ENCODE data around the gene ACAP3.

The ACAP3 gene

GRCh38 chr1:1285611-1286311, 22.0 kb downstream of the ACAP3 start:
- H3K4me1 ChIP-seq (ENCODE audit: control insufficient read depth, insufficient read depth, low read length), result no peaks in the 10 kb centered on the region
- H3K36me3 ChIP-seq (ENCODE audit: control insufficient read depth, insufficient read depth, low read length), result no peaks in the 10 kb centered on the region
- no peak overlapping the region for H3K9ac ChIP-seq (ENCODE audit: low read depth, low read length)
- H3K27me3 ChIP-seq (ENCODE audit: control insufficient read depth, insufficient read depth, low read length), result no peaks in the 10 kb centered on the region
- no peak overlapping the region for H3K4me3 ChIP-seq (ENCODE audit: low read depth, low read length)
- H3K27ac ChIP-seq (ENCODE audit: low read depth, low read length), result no peak overlapping the region
- H3K9me3 ChIP-seq (ENCODE audit: control insufficient read depth, insufficient read depth, low read length), result no peaks in the 10 kb centered on the region

- Histone ChIP-seq H3K27ac (ENCODE audit: low read depth, low read length) (no peak overlapping the region), H3K4me1 (ENCODE audit: control insufficient read depth, insufficient read depth, low read length) (no peaks in the 10 kb centered on the region)
Observed at GRCh38 chr1:1285102-1285571, 22.6 kb downstream of the ACAP3 start.

GRCh38 chr1:1284221-1285101, 23.3 kb downstream of the ACAP3 start:
- Histone ChIP-seq H3K9ac (ENCODE audit: low read depth, low read length) (no peak overlapping the region), H3K9me3 (ENCODE audit: control insufficient read depth, insufficient read depth, low read length) (no peaks in the 10 kb centered on the region), H3K27me3 (ENCODE audit: control insufficient read depth, insufficient read depth, low read length) (no peaks in the 10 kb centered on the region), H3K4me3 (ENCODE audit: low read depth, low read length) (no peak overlapping the region), H3K4me1 (ENCODE audit: control insufficient read depth, insufficient read depth, low read length) (no peaks in the 10 kb centered on the region), H3K27ac (ENCODE audit: low read depth, low read length) (no peak overlapping the region), H3K36me3 (ENCODE audit: control insufficient read depth, insufficient read depth, low read length) (no peaks in the 10 kb centered on the region)

More at GRCh38 chr1:1285102-1285571, 22.6 kb downstream of the ACAP3 start:
- H3K27me3 ChIP-seq (ENCODE audit: control insufficient read depth, insufficient read depth, low read length), result no peaks in the 10 kb centered on the region
- no peaks in the 10 kb centered on the region for H3K36me3 ChIP-seq (ENCODE audit: control insufficient read depth, insufficient read depth, low read length)
- H3K9me3 ChIP-seq (ENCODE audit: control insufficient read depth, insufficient read depth, low read length), result no peaks in the 10 kb centered on the region
- H3K9ac ChIP-seq (ENCODE audit: low read depth, low read length), result no peak overlapping the region
- H3K4me3 ChIP-seq (ENCODE audit: low read depth, low read length), result no peak overlapping the region

DNA sequence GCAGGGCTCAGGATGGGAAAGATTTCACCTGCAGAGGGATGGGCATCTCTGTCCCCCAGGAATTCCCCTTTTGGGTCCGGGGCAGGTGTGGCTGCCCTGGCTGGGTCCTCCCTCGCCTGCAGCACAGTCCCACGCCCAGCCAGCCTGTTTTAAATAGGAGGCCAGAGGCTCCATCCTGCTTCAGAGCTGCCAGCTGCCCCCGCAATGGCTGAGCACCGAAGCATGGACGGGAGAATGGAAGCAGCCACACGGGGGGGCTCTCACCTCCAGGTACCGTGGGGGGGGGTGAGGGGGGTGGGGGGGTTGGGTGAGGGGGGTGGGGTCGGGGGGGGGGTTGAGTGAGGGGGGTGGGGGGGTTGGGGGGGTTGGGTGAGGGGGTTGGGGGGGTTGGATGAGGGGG, 23.9 kb downstream of the ACAP3 start:
- H3K27ac ChIP-seq (ENCODE audit: low read depth, low read length), result no peak overlapping the region
- H3K4me1 ChIP-seq (ENCODE audit: control insufficient read depth, insufficient read depth, low read length), result no peaks in the 10 kb centered on the region
- no peaks in the 10 kb centered on the region for H3K9me3 ChIP-seq (ENCODE audit: control insufficient read depth, insufficient read depth, low read length)
- H3K4me3 ChIP-seq (ENCODE audit: low read depth, low read length), result no peak overlapping the region
- no peaks in the 10 kb centered on the region for H3K36me3 ChIP-seq (ENCODE audit: control insufficient read depth, insufficient read depth, low read length)
- no peaks in the 10 kb centered on the region for H3K27me3 ChIP-seq (ENCODE audit: control insufficient read depth, insufficient read depth, low read length)
- no peak overlapping the region for H3K9ac ChIP-seq (ENCODE audit: low read depth, low read length)

- Histone ChIP-seq H3K9ac (ENCODE audit: low read depth, low read length) (no peak overlapping the region), H3K27ac (ENCODE audit: low read depth, low read length) (no peak overlapping the region), H3K4me3 (ENCODE audit: low read depth, low read length) (no peak overlapping the region), H3K9me3 (ENCODE audit: control insufficient read depth, insufficient read depth, low read length) (no peaks in the 10 kb centered on the region), H3K27me3 (ENCODE audit: control insufficient read depth, insufficient read depth, low read length) (no peaks in the 10 kb centered on the region), H3K4me1 (ENCODE audit: control insufficient read depth, insufficient read depth, low read length) (no peaks in the 10 kb centered on the region), H3K36me3 (ENCODE audit: control insufficient read depth, insufficient read depth, low read length) (no peaks in the 10 kb centered on the region)
Observed at GRCh38 chr1:1282998-1283397, 24.7 kb downstream of the ACAP3 start.

DNA sequence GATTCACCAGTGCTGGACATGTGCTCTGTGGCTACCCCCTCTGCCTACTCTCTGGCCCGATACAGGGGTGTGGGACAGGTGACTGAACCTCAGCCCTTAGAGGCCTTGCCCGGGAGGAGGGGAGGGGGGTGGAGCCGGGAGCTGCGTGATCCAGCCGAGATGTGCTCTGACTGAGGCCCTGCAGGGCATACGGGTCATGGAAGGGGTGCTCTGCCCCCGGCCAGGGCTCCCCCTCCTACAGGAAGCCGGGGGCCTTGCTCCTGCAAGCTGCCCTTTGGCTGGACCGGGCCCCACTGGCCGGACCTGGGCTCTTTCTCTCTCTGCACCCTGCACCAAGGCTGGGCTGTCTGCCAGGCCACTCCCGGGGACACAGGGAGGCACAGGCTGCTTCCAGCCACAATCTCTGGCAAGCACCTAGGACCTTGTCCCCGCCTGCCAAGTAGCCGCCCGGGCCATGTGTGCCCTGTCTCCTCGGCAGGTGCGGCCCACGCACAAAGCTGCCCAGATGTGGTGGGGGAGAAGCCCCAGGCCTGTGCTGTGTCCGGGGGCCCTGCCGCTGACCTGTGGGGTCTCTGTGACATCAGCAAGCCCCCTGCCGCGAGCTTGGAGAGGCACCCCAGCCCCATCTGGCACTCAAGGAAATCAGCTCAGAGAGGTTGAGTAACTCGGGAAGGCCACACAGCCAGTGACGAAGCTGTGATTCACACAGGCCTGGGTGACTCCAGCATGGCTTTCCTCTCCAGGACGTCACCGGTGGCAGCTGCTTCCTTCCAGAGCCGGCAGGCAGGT, 26.0 kb downstream of the ACAP3 start:
- Histone ChIP-seq H3K9ac (ENCODE audit: low read depth, low read length) (no peak overlapping the region), H3K4me3 (ENCODE audit: low read depth, low read length) (no peak overlapping the region), H3K27me3 (ENCODE audit: control insufficient read depth, insufficient read depth, low read length) (no peaks in the 10 kb centered on the region), H3K4me1 (ENCODE audit: control insufficient read depth, insufficient read depth, low read length) (no peaks in the 10 kb centered on the region), H3K27ac (ENCODE audit: low read depth, low read length) (no peak overlapping the region), H3K9me3 (ENCODE audit: control insufficient read depth, insufficient read depth, low read length) (no peaks in the 10 kb centered on the region), H3K36me3 (ENCODE audit: control insufficient read depth, insufficient read depth, low read length) (no peaks in the 10 kb centered on the region)

DNA sequence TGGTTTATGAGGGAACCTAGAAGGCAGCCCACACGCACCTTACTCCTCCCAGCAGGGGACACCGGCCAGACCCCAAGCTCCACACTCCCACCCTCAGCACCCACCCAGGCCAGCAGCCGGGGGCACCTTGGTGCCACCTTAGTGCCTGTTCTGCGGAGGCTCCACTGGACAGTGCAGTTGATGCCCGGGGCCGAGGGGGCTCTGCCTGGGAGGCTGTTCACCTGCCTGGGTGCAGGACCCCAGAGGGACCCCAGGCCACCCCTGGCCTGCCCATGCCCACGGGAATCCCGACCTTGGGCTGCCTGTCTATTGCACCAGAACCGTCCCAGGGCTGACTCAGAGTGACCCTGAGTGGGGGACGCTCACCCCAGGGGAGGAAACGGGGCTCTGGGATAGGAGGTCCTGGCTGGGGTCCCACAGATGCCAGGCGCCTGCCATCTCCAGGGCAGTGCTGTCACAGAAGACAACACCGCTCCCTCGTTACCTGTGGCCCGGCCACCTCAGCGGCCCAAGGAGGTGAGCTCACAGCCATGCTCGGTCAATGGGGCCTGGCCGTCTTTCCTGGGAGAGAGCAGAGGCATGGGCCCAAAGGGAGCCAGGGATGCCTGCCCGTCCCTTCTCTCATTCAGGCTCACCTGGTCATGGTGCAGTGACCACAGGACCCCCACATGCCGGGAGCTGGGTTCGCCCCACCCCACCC, 26.8 kb downstream of the ACAP3 start:
- Histone ChIP-seq H3K9ac (ENCODE audit: low read depth, low read length) (no peak overlapping the region), H3K27ac (ENCODE audit: low read depth, low read length) (no peak overlapping the region)

GRCh38 chr1:1279028-1279427, 28.7 kb downstream of the ACAP3 start:
- no peaks in the 10 kb centered on the region for H3K9me3 ChIP-seq (ENCODE audit: control insufficient read depth, insufficient read depth, low read length)
- H3K4me1 ChIP-seq (ENCODE audit: control insufficient read depth, insufficient read depth, low read length), result no peaks in the 10 kb centered on the region
- H3K4me3 ChIP-seq (ENCODE audit: low read depth, low read length), result no peak overlapping the region

More for the DNA sequence above, 26.8 kb downstream of the ACAP3 start:
- Histone ChIP-seq H3K9me3 (ENCODE audit: control insufficient read depth, insufficient read depth, low read length) (no peaks in the 10 kb centered on the region), H3K4me1 (ENCODE audit: control insufficient read depth, insufficient read depth, low read length) (no peaks in the 10 kb centered on the region), H3K27me3 (ENCODE audit: control insufficient read depth, insufficient read depth, low read length) (no peaks in the 10 kb centered on the region), H3K4me3 (ENCODE audit: low read depth, low read length) (no peak overlapping the region), H3K36me3 (ENCODE audit: control insufficient read depth, insufficient read depth, low read length) (no peaks in the 10 kb centered on the region)

GRCh38 chr1:1278620-1279019, 29.1 kb downstream of the ACAP3 start:
- Histone ChIP-seq H3K27ac (ENCODE audit: low read depth, low read length) (no peak overlapping the region), H3K9ac (ENCODE audit: low read depth, low read length) (no peak overlapping the region), H3K27me3 (ENCODE audit: control insufficient read depth, insufficient read depth, low read length) (no peaks in the 10 kb centered on the region; the same call in 1 of the 2 replicates), H3K9me3 (ENCODE audit: control insufficient read depth, insufficient read depth, low read length) (no peaks in the 10 kb centered on the region), H3K4me3 (ENCODE audit: low read depth, low read length) (no peak overlapping the region), H3K36me3 (ENCODE audit: control insufficient read depth, insufficient read depth, low read length) (no peaks in the 10 kb centered on the region), H3K4me1 (ENCODE audit: control insufficient read depth, insufficient read depth, low read length) (no peaks in the 10 kb centered on the region)

More at GRCh38 chr1:1279028-1279427, 28.7 kb downstream of the ACAP3 start:
- Histone ChIP-seq H3K27me3 (ENCODE audit: control insufficient read depth, insufficient read depth, low read length) (no peaks in the 10 kb centered on the region; the same call in 1 of the 2 replicates), H3K27ac (ENCODE audit: low read depth, low read length) (no peak overlapping the region), H3K36me3 (ENCODE audit: control insufficient read depth, insufficient read depth, low read length) (no peaks in the 10 kb centered on the region), H3K9ac (ENCODE audit: low read depth, low read length) (no peak overlapping the region)

GRCh38 chr1:1275836-1276235, 31.9 kb downstream of the ACAP3 start:
- H3K4me3 ChIP-seq (ENCODE audit: low read depth, low read length), result no peak overlapping the region
- no peaks in the 10 kb centered on the region for H3K9me3 ChIP-seq (ENCODE audit: control insufficient read depth, insufficient read depth, low read length)
- no peaks in the 10 kb centered on the region; the same call in 1 of the 2 replicates for H3K27me3 ChIP-seq (ENCODE audit: control insufficient read depth, insufficient read depth, low read length)
- no peak overlapping the region for H3K9ac ChIP-seq (ENCODE audit: low read depth, low read length)
- no peak overlapping the region for H3K27ac ChIP-seq (ENCODE audit: low read depth, low read length)
- peaks cover 7% of the 10 kb centered on the region; the same call in 1 of the 2 replicates for H3K36me3 ChIP-seq (ENCODE audit: control insufficient read depth, insufficient read depth, low read length)
- no peaks in the 10 kb centered on the region for H3K4me1 ChIP-seq (ENCODE audit: control insufficient read depth, insufficient read depth, low read length)

Measured in HUES48 (cell line).